Hematopoietic multipotent progenitor cell treated with erythropoietin and hydrocortisone succinate and interleukin-3 and kit ligand, for 8 days (in vitro differentiated cells): ENCODE measurements around the gene AP2S1.
"Not testable (repeated sequence)": the region's sequence is repeated elsewhere in the genome, so short reads cannot be mapped to it uniquely, and the experiment has no call there.

Experiments used
- DNase-seq: peaks from one replicate; pipeline ENCODE4 v3.0.0-alpha.2; 2015

AP2S1 gene

GRCh38 chr19:46840498-46840942, 10.1 kb downstream of the AP2S1 start:
- peak; percentile 78 for DNase-seq

- no peak for DNase-seq
Observed at GRCh38 chr19:46839752-46840497, 10.7 kb downstream of the AP2S1 start.

- no peak for DNase-seq
Observed at GRCh38 chr19:46838160-46838559, 12.5 kb downstream of the AP2S1 start.

- no peak for DNase-seq
Observed at GRCh38 chr19:46834984-46835383, 15.7 kb downstream of the AP2S1 start.

GRCh38 chr19:46834121-46834520, 16.5 kb downstream of the AP2S1 start:
- DNase-seq = no peak

- DNase-seq = no peak
Observed at GRCh38 chr19:46830864-46831263, 19.8 kb downstream of the AP2S1 start.

- no peak for DNase-seq
Observed at GRCh38 chr19:46828484-46828883, 22.2 kb downstream of the AP2S1 start.

- no peak for DNase-seq
Observed at GRCh38 chr19:46825731-46826055, 25.0 kb downstream of the AP2S1 start.

GRCh38 chr19:46824890-46825730, 25.5 kb downstream of the AP2S1 start:
- no peak for DNase-seq

GRCh38 chr19:46823049-46823448, 27.6 kb downstream of the AP2S1 start:
- DNase-seq = no peak

- DNase-seq = not testable (repeated sequence)
Observed at GRCh38 chr19:46822410-46822787, 28.2 kb downstream of the AP2S1 start.

- DNase-seq = peak; percentile 33
Observed at GRCh38 chr19:46821512-46822409, 28.9 kb downstream of the AP2S1 start.

- DNase-seq = peak; percentile 59
Observed at GRCh38 chr19:46818812-46819211, 31.8 kb downstream of the AP2S1 start.

- DNase-seq = no peak
Observed at GRCh38 chr19:46815833-46816627, 34.6 kb downstream of the AP2S1 start.

GRCh38 chr19:46813839-46814358, 36.7 kb downstream of the AP2S1 start:
- DNase-seq = no peak

GRCh38 chr19:46812977-46813838, 37.4 kb downstream of the AP2S1 start:
- DNase-seq = no peak

- DNase-seq = no peak
Observed at GRCh38 chr19:46809534-46810272, 40.9 kb downstream of the AP2S1 start.

- DNase-seq = no peak
Observed at GRCh38 chr19:46806656-46807055, 44.0 kb downstream of the AP2S1 start.

- DNase-seq = not testable (repeated sequence)
Observed at GRCh38 chr19:46804432-46804831, 46.2 kb downstream of the AP2S1 start.

GRCh38 chr19:46803555-46803954, 47.1 kb downstream of the AP2S1 start:
- no peak for DNase-seq
